HPDE6-E6E7 (cell line): Measurements from ENCODE around the gene OXSM.

ENCODE experiments used
- DNase-seq: peaks from one replicate; pipeline ENCODE4 v3.0.0; 2011; ENCODE audit warnings: missing footprints; ENCODE audit errors: extremely low spot score

Gene OXSM

DNA sequence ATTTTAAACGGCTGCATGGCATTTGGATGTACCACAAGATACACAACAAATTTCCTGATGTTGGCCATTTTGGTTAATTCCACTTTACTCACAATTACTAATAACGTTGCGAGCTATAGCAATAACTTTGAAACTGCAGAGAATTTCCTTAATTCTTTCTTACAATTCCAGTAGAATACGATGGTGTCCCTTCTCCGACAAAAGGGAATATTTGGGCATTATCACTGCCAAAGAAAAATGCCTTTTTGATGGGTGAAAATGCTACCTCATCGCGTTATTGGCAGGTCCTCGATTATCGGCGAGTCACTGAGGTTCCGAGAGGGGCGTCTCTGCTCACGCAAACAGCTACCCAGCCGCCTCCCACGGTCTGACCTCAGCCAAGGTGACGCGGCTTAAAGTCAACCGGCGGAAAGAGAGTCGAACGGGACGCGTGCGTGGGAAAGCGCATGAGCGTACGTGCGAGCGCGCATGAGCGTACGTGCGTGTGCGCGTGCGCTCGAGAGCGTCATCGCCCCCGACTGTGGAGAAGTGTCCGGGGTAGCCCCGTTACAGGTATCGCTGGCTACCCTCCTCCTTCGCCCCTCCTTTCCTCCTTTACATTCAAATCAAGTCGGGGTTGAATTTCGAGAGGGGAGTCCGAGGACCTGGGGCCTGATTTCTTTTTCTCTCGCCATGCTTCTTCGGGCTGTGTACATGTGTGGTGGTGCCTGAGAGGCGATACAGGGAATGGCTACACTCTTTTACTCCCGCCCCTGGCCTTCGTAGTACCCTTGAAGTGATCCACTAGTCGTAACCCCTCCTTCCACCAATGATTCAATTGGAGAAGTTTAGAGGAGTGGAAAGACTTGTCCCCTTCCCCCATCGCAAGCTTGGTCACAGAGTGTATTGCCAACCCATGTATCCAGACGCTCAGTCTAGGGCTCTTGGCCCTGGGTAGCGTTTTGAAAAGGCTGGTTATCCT lies at the start of gene OXSM:
Gene OXSM, plus strand, starts transcription at position 495 of the 961 bp plus-strand sequence. CDS start 931 bp downstream, outside the sequence.
- DNase-seq: no peak

DNA sequence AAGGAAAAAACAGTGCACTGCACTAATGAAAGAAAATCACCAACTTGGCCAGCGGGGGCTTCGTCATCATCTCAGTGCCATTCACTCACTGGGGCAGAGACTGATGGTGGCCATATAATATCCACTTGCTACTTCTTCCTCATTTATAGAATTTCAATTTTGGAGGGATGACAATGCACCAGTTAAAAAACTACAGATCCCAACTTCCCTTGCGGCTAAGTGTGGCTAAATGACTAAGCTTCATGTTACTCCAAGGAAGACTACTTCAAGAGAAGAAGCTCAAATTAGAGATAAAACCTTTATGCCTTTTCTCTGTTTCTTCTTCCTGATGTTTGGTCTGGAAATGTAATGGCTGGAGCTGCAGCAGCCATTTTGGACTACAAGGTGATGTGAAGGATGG lies 45.4 kb upstream of the OXSM start:
- DNase-seq: no peak

DNA sequence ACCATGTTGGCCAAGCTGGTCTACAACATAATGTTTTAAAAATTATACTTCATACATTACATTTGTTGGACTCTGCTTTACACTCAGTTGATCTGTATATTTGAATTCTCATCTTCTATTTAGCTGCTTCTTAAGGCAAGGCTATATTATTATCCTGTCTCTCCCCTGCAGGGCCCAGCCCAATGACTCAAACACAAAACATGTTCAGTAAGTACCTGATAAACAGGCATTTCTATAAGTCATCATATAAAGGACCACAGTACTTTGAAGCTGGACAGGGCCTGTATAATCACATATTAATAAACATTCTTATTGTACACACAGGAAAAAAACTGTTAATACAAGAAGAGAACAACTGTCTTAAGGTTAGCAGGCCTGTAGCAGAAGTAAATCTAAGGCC lies 42.9 kb upstream of the OXSM start:
- peak; percentile 3 for DNase-seq

DNA sequence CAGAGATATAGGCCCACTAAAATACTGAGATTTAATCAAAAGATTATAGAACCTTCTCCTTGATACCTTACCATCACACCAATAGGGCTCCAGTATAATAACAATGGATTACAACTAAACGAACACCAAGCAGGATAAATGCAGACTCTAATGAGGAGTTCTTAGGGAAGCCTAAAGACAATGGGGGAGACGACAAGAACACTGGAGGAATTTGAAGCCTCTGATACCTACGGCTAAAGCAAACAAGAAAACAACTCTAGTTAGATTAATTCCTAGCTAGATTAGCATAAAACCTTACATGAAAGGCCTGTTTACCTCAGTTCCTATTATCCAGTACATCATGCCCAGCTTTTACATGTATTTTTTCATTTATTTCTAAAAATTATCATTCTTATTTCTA lies 41.7 kb upstream of the OXSM start:
- no peak for DNase-seq

DNA sequence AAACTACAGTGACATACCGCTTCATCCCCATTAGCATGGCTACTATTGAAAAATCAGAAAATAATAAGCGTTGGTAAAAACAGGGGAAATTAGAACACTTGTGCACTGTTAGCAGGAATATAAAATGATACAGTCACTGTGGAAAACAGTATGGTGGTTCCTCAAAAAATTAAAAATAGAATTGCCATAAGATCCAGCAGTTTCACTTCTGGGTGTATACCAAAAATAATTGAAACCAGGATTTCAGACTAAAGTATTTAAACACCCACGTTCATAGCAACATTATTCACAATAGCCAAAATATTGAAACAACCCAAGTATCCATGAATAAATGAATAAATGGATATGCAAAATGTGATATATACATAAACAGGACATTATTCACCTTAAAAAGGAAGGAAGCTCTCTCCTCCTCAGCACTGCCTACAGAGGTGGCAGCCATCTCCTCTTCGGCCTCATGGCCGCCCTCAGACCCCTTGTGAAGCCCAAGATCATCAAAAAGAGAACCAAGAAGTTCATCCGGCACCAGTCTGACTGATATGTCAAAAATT lies 40.8 kb upstream of the OXSM start:
- no peak for DNase-seq

DNA sequence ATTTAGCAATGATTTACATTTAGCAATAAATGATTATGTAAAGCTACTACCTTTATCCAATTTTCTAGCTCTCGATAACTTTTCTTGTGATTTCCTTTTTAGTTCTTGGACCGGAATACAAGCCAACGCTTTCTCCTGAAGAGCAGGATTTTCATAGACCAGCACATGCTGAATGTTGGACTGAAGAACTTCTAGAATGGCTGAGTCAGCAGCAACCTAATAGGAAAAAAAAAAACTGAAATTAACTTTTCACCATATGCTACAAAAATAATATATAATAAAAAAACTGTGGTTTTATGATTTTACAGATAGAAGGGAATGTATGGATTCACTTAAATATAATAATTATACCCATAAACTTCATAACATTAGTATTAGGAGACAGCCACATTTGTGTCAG lies 38.8 kb upstream of the OXSM start:
- no peak for DNase-seq

DNA sequence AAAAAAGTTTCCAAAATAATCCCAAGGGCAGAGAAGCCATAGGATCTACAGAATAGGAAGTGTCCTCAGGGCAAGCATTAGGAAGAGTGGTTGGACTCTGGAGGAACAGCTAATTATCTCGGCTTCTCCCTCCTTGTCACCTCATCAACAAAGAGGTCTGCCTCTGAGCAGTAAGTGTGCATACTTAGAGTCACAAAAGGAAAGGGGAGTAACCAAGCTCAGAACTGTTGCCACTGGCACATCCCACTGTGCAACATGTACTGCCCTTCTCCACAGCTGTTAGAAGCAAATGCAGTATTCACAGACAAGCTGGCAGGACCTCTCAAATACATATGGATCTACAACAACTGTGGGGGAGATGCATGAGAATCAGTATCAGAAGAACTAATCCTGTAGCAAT lies 38.2 kb upstream of the OXSM start:
- no peak for DNase-seq

DNA sequence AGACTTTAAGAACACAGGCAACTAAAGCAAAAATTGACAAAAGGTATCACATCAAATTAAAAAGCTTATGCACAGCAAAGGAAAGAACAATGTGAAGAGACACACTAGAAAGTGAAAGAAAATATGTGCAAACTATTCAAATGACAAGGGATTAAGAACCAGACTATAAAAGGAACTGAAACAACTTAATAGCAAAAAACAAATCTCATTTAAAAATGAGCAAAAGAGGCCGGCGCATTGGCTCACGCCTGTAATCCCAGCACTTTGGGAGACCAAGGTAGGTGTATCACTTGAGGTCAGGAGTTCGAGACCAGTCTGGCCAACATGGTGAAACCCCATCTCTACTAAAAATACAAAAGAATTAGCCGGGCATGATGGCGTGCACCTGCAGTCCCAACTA lies 21.0 kb upstream of the OXSM start:
- no peak for DNase-seq

DNA sequence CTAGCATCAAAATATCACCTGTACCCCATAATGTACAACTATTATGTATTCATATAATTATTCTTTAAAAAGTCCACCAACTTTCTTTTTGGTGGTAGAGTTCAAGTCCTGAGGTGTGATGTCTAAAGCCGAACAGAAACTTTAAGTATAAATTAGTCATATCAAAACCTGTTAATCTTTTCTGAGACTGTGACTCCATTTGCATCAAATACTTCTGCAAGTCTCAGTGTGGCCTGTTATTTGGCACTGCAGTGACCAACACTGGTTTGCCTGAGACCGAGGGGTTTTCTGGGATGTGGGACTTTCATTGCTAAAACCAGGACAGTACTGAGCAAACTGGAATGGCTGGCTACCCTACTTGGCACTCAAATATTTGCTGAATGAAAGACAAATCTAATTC lies 14.0 kb upstream of the OXSM start:
- DNase-seq: no peak

DNA sequence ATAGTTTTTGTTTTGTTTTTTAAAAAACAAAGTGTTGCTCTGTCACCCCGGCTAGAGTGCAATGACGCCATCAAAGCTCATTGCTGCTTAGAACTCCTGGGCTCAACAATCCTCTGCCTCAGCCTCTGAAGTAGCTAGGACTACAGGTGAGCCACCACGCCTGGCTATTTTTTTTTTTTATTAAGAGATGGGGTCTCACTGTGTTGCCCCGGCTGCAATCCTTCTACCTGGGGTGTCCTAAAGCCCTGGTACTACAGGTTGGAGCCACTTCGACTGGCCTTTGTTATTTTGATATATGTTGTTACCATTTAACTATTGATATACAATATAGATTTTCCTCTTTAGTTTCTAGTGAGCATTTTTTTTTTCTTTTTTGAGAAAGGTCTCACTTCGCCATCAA lies 9.3 kb upstream of the OXSM start:
- DNase-seq: no peak

DNA sequence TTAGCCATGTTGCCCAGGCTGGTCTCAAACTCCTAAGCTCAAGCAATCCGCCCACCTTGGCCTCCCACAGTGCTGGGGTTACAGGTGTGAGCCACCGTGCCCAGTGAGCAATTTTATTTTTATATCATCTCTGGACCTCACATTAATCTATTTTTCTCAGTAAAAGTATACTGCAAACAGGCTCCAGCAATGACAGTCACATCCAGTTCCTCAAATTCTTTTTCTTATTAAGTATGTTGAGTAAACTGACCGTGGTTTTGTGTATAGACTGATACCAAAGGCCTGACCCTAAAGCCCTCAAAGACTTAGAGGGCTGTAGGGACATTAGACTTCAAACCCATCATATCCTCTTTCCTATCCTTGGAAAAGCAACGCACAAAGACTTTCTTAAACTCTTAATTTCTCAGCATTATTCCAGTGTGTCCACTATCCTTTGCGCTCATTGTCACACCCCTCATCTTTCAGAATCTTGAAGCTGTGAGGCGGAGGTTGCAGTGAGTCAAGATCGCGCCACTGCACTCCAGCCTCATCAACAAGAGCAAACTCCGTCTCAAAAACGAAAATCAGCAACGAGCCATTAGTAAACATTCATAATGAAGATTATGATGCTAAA lies 8.6 kb upstream of the OXSM start:
- DNase-seq: no peak

DNA sequence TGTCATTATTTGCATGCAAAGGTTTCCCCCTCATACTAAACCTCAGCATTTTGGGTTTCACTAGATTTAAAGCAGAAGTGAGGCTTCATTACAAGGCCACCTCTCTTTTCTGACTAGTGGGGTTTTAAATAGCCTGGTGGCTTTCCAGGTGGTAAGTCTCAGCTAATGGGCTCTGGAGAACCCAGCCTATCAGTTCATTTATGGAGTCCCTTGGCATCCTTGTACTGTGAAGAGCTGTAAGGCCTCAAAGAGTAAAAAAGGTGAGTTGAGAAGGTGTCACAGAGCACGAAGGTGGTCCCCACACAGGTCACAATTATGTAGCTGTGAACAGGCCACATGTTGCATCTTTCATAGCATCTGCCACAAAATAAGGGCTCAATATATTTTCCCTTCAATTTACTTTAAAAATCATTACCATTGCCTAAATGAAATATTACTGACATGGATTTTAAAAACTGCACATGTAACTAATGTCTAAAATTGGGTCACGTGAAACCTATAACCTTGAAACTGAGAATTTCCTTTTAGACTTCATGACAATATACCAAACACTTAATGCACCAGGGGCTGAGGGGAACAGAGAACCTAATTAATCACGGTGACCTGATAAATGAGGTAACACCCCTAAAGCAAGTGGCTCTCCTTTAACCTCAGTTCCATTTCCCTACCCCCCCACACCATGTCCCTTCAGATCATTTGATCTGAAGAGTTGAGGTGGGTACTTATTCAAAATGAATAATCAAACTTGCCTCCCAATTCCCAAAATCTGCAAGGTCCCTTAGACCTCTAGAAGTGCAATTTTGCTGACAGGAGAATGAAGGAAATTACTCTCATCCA lies 7.9 kb upstream of the OXSM start:
- DNase-seq: no peak

DNA sequence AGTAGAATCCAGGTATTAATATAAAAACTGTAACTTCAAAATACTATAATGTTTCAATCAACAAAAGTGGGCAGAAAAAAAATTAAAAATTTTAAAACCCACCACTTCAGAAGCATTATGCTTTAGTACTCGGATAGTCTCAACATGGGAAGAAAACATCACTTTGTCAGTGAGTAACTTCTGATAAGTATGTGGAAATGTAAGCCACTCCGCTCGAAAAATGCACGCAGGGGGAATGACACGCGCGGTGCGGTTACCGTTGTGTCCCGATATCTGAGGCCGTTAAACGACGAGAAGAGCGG lies 7.3 kb upstream of the OXSM start:
- DNase-seq: no peak

DNA sequence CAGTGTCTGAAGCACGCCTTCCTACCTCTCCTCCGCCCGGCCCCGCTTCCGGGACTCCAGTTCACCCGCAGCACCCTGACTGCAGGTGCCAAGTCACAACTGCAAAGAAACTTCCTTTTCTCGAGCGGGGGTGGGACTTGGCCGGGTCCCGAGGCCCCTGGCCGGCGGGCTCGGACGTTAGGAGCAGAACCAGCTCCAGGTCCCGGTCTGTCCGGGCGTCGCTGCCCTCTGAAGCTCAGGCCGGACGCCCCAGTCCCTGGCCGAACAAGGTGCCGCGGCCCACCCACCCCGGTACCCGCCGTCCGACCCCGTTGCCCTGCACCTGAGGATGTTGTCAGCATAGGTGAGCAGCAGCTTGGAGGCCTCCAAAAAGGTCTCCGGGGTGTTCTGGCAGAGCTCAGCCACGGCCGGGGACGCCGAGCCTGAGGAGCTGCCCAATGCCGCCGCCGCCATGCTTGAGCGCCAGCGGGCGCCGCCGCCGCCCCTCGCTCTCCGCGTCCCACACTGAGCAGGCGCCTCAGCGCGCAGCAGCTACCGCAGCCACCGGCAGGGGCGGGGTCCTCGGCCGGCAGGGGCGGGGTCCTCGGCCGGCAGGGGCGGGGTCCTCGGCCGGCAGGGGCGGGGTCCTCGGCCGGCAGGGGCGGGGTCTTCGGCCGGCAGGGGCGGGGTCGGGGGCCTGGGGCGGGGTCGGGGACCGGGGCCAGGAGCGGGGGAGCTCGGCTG lies 6.8 kb upstream of the OXSM start, which contains the start of gene NGLY1:
Gene NGLY1, minus strand, starts transcription at position 506 of the 723 bp plus-strand sequence. Its CDS starts 53 bp downstream, at position 453.
- DNase-seq: no peak

DNA sequence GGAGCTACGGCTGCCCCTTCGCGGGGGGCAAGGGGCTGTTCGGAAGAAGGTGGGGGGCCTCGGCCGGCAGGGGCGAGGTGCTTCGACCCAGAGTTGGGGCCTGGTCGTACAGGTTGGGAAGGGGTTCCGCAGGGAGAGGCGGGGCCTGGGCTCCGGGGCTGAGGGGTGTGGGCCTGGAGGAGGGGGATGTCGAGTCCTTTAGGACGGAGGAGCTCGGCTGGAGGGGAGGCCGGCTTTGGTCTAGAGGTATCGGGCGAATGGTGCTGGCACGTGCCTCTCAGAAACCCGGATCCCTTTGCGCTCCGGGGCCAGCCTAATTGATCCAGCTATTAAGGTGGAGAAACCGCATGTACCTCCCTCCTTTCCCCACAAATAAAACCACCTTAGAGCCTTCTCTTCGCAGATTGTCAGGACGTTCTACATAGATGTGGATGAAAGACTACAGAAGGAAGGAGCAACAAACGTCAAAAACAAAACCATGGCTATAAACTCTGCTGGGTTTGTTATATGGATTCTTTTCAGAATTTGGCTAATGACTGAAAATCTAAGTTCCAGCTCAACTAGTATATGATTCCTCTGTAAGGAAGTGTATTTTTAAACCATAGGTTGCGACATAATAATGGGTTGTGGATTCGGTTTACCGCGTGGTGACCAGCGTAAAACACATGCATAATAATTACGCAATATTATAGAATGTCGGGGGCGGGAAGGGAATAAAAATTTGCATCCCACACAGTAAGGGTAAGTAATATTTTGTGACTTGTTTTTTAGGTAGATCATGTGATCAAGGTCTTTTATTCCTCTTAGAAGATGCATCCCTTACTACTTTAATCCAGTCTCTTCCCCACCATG lies 6.0 kb upstream of the OXSM start:
- no peak for DNase-seq

DNA sequence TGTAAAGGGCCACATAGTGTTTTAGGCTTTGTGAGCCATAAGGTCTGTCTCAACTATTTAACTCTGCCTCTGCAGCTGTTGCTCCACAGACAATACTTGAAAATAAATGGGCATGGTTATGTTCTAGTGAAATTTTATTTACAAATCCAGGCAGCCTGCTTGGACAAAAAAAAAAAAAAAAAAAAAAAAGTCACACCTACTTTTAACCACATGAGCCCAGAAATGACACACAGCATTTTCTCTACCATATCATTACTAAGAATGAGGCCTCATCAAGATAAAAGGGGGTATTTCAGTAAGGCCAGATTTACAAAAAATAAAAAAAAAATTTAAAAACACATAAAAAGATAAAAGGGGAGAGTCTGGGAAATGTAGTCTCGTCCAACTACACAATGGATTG lies 4.9 kb upstream of the OXSM start:
- no peak for DNase-seq

DNA sequence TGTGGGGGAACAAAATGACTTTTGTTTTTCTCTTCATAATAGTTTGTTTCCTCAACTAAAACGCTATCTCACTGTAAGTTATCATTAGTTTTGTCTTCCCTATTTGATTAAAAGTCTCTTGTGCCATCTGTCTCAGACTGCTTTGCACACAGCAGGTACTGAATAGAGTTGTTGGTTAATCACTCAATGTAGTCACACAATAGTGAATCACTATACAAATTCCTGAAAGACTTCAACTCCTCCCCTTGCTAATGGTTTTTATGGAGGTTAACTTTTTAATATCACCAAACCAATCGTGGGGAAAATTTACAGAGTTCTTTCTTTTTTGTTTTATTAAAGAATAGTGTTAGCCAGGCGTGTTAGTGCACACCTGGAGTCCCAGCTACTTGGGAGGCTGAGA lies 4.1 kb upstream of the OXSM start:
- DNase-seq: no peak

DNA sequence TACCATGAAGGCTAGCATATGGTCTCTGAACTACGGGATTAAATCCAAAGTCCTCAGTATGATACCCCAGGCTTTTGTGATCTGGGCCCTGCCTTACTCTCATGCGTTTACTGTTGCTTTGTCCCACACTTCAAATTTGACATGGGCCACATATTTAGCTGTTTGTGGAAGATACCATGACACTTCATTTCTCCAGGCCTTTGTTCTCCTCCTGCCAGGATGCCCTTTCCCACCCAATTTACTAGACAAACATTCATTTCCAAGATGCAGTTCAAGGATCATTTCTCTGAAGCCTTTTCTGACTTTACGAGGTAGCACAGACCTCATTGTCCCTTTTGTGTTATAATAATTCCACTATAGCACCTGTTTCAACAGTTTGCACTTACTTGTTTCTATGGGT lies 2.2 kb upstream of the OXSM start:
- DNase-seq: no peak

DNA sequence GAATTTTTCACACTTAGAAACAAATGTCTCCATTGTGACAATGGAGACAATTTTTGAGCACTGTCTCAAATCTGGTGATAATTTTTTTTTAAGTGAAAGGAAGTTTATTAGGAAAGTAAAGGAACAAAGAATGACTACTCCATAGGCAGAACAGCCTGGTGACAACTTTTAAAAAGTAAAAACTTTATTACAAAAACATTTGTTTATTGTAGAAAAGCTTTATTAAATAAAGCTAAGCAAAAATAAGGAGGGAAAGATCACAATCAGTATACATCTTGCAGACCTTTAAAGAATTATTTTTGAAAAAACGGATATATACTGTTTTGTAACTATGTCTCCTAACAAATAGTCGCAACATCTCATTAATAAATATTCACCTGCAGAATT lies 688 bp upstream of the OXSM start:
- no peak for DNase-seq

DNA sequence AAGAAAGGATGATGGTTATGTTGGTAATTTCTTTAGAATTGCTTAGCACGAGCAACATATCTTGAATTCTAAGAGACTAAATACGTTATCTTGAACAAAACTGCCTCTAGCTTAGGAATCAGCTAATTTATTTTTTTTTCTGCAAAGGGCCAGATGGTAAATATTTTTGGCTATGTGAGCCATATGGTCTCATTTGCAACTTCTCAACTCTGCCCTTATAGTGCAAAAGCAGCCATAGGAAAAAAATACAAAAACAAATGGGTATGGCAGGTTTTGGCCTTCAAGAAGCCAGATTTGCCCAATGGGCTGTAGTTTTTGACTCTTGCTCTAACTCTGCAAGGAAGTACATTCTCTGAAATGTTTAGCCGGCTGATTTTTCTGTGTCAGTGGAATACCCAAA lies 11.9 kb downstream of the OXSM start:
- no peak for DNase-seq

DNA sequence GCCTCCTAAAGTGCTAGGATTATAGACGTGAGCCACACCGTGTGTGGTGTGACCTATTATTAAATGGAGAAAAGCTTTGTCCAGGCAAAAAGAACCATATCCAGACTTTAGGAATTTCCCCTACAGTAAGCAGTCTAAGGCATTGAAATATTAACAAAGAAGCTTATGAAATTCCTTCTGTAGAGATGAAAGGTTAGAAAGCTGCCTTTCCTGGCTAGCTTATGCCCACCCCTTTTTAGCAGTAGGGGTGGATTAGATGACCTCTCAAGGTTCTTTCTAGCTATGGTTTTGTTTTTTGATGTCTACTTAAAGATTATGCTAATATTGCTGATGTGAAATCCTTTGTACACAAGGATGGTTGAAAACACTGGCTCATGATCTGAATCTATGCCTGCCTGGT lies 13.9 kb downstream of the OXSM start:
- DNase-seq: no peak
